Measurements from ENCODE around the gene PPP4R3A. TPM values are rescaled to one million over a fixed set of nuclear protein-coding genes. Genes with fewer than 3 reads are reported as not detected.
A peak's percentile ranks its signal among the peaks of the same experiment; 100 is the strongest.

Gene PPP4R3A
- total and polyA plus RNA-seq, 2 of the 4 experiments (the other 2 are of a cell fraction): 28.2 to 28.9 TPM

DNA sequence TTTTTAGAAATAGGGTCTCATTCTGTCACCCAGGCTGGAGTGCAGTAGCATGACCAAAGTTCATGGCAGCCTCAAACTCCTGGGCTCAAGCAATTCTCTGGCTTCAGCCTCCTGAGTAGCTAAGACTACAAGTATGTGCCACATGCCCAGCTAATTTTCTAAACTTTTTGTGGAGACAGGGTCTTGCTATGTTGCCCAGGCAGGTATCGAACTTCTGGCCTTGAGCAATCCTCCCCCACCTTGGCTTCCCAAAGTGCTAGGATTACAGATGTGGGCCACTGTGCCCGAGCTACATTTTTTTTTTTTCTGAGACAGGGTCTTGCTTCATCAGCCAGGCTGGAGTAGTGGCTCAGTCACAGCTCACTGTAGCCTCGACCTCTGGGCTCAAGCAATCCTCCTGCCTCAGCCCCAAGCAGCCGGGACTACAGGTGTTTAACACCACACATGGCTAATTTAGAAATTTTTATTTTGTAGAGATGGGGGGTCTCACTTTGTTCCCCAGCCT lies 7.1 kb downstream of the PPP4R3A start:
- dilution Hi-C loops (cut with HindIII; ENCODE audit: low sequenced_read_pairs, unreplicated experiment): no loop called here
- ChIA-PET CTCF (interaction anchor here (0.7 kb wide), 1 partner anchor 11 kb away, joined by 3 read pairs; no protein-coding TSS in a partner anchor), POLR2A (ENCODE audit: unreplicated experiment) (interaction anchor here (0.6 kb wide), 1 partner anchor 1831 kb away, joined by 4 read pairs; no protein-coding TSS in a partner anchor)
- Histone ChIP-seq H2BK5ac (ENCODE audit: low read depth, low read length, poor library complexity, severe bottlenecking) (peak overlapping the region; percentile 26), H3K9me3 (ENCODE audit: control insufficient read depth, insufficient read depth, low read length) (no peaks in the 10 kb centered on the region), H2BK15ac (ENCODE audit: low read depth, low read length) (no peak overlapping the region), H2AK9ac (replicated peaks; ENCODE audit: low read depth, low read length, poor library complexity) (peak overlapping the region; percentile 55), H2AK5ac (ENCODE audit: low read depth, low read length) (no peak overlapping the region), H3K23ac (ENCODE audit: low read depth, low read length) (0 out of 2 replicates have a peak overlapping the region, but pooled peaks have one; percentile 24), H4K8ac (ENCODE audit: low read depth in 2 of 2, low read length in 2 of 2) (no peak overlapping the region), H4K91ac (ENCODE audit: insufficient read depth, low read depth, low read length) (no peak overlapping the region), H3K14ac (replicated peaks; ENCODE audit: low read depth, low read length) (0 out of 2 replicates have a peak overlapping the region, but pooled peaks have one; percentile 19), H2AFZ (replicated peaks; ENCODE audit: low read length, poor library complexity) (no peak overlapping the region), H3K4me3 (ENCODE audit: insufficient read depth, low read depth, low read length) (no peak overlapping the region), H2BK120ac (ENCODE audit: low read depth, low read length) (no peak overlapping the region), H3K56ac (ENCODE audit: extremely low read depth, insufficient read depth, low read length) (no peak overlapping the region), H4K20me1 (ENCODE audit: insufficient read depth, low read length) (peaks cover 92% of the 10 kb centered on the region), H2BK20ac (ENCODE audit: low read depth, low read length) (no peak overlapping the region), H4K5ac (ENCODE audit: low read depth, low read length) (no peak overlapping the region), H3K27me3 (ENCODE audit: control insufficient read depth, insufficient read depth, low read length) (no peaks in the 10 kb centered on the region), H3K79me1 (ENCODE audit: low read depth in 1 of 2, low read length in 2 of 2) (peaks cover 4 to 30% of the 10 kb centered on the region in 2 experiments), H3K36me3 (ENCODE audit: control insufficient read depth, insufficient read depth, low read length) (peaks cover 12% of the 10 kb centered on the region), H3K27ac (ENCODE audit: insufficient read depth, low read length) (no peak overlapping the region), H3K4ac (ENCODE audit: low read depth, low read length) (no peak overlapping the region), H3K9me1 (ENCODE audit: insufficient read depth, low read length) (peaks cover 19% of the 10 kb centered on the region), H3K18ac (ENCODE audit: low read depth, low read length) (no peak overlapping the region), H3K4me2 (ENCODE audit: low read depth, low read length) (no peak overlapping the region), H3K9ac (ENCODE audit: low read depth, low read length) (no peak overlapping the region), H3K4me1 (ENCODE audit: control insufficient read depth, insufficient read depth, low read length) (peaks cover 3% of the 10 kb centered on the region; the same call in 1 of the 2 replicates)
- ATAC-seq (ENCODE audit: low read depth): no peak
- BruUV-seq (replicated peaks): no TSS peak
- WGBS, 2 experiments (ENCODE audit: extremely low coverage in 2 of 2, insufficient read length in 1 of 2): 80% methylated on average over 1 of the region's 4 CpGs; no CpG with 5 or more reads in 1 of the 2 experiments
- in situ Hi-C loops (cut with MboI; ENCODE audit: low sequenced_read_pairs): loop anchor here (25.0 kb wide), 1 partner anchor 1809 kb away; no protein-coding TSS in a partner anchor
- DNase-seq: no peak
- intact Hi-C loops (cut with micrococcal nuclease): no loop called here
- peak; percentile 44; the same call in 1 of the 2 replicates for TF ChIP-seq CEBPB (IDR thresholded peaks at IDR 0.05; ENCODE audit: low read depth, low read length)
- no peak for TF ChIP-seq MXI1 (IDR thresholded peaks at IDR 0.05; ENCODE audit: borderline replicate concordance, low read depth, low read length)

All from IMR-90 (cell line).